Natural killer cell (primary cell): ENCODE data around the gene CIP2A. TPM values are rescaled to one million over a fixed set of nuclear protein-coding genes. Genes with fewer than 3 reads are reported as not detected.

Experiments used
- ATAC-seq, 3 donors: fragments of 150-1000 bp in 2 of 3; fragments of 200-7000 bp in 1 of 3; cut with Tn5 transposase; 1 replicate in 1 of 3; 2 replicates in 2 of 3; pipeline ENCODE4 v1.10.0; 2021; ENCODE audit warnings: mild to moderate bottlenecking in 2 of 3, moderate library complexity in 2 of 3
- DNase-seq, 2 donors: peaks; one replicate each; pipeline versions ENCODE4 v3.0.0 to v3.0.0-alpha.2; 2013 to 2021; ENCODE audit warnings: mixed read lengths in 1 of 2
- H3K27ac ChIP-seq: one replicate; pipeline ENCODE4 v1.5.1; 2013; ENCODE audit warnings: mild to moderate bottlenecking, low read length
- H3K27me3 ChIP-seq: one replicate; pipeline ENCODE4 v1.6.1; 2013; ENCODE audit warnings: low read length; ENCODE audit not compliant: control insufficient read depth, insufficient read depth
- H3K36me3 ChIP-seq: one replicate; pipeline ENCODE4 v1.6.1; 2013; ENCODE audit warnings: low read length; ENCODE audit not compliant: control insufficient read depth, insufficient read depth
- H3K4me1 ChIP-seq: one replicate; pipeline ENCODE4 v1.6.1; 2013; ENCODE audit warnings: low read length; ENCODE audit not compliant: control insufficient read depth, insufficient read depth
- H3K4me3 ChIP-seq: one replicate; pipeline ENCODE4 v1.5.1; 2013; ENCODE audit warnings: low read length
- H3K9me3 ChIP-seq: one replicate; pipeline ENCODE4 v1.6.1; 2013; ENCODE audit warnings: low read length; ENCODE audit not compliant: control insufficient read depth, insufficient read depth
- H3K27ac Mint-ChIP-seq, 2 donors: one replicate each; pipeline ENCODE4 v1.8.0; 2022; ENCODE audit warnings: mild to moderate bottlenecking in 2 of 2, mixed read lengths in 2 of 2, moderate library complexity in 1 of 2
- H3K27me3 Mint-ChIP-seq, 2 donors: one replicate each; pipeline ENCODE4 v1.8.0; 2022; ENCODE audit warnings: low read depth in 2 of 2, mixed read lengths in 2 of 2
- H3K36me3 Mint-ChIP-seq: one replicate; pipeline ENCODE4 v1.8.0; 2022; ENCODE audit warnings: mixed read lengths
- H3K4me1 Mint-ChIP-seq, 2 donors: one replicate each; pipeline ENCODE4 v1.8.0; 2022; ENCODE audit warnings: mixed read lengths in 2 of 2
- H3K4me3 Mint-ChIP-seq: one replicate; pipeline ENCODE4 v1.8.0; 2022; ENCODE audit warnings: mild to moderate bottlenecking, moderate library complexity, mixed read lengths
- H3K9me3 Mint-ChIP-seq, 2 donors: one replicate each; pipeline ENCODE4 v1.8.0; 2022; ENCODE audit warnings: mixed read lengths in 2 of 2
- WGBS: methylation state at CpG from one replicate; pipeline ENCODE4 v1.1.7; 2013; ENCODE audit warnings: missing lambda C conversion rate; ENCODE audit not compliant: insufficient coverage; 5-methylcytosine and 5-hydroxymethylcytosine counted together
- intact Hi-C: fragments of 100-400 bp; cut with micrococcal nuclease; formaldehyde crosslinking; loops from one replicate; pipeline ENCODE4 v1.14.2; 2022
- total RNA-seq, 4 donors: library from RNA; stranded (reverse); fragments of 120-200 nt in 1 of 4; gene quantifications; one replicate each; pipeline versions ENCODE4 v1.2.3 to v1.2.4, GENCODE V29; 2013 to 2022
- TF ChIP-seq, protein P1 (sequence below): fragments of 200-600 bp; IDR thresholded peaks from one replicate; pipeline ENCODE4 v1.8.0; 2022; ENCODE audit warnings: antibody characterized with exemption

The CIP2A gene
- total RNA-seq, 3 donors from 2014 or later (not counting 1 experiment from before 2014, with no cell fraction given), result 3.6 to 8.5 (median 3.6) TPM

DNA sequence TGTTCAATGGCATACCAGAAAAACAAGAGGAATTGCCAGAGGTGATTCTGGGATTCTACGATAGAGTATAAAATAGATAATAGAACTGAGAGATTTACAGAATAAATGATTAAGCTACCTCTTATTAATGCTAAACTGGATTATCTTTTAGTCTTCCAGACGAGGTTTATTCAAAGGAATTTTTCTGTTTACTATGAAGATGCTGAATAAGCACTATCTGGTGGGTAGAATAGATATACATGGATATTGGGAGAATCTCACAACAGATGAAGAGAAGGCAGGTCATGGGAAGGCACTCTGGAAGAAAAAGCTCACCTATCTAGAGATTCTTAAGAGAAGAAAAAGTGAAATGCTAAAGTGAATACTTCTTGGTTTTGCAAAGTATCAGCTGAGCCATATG lies 11.2 kb downstream of the CIP2A start:
- Mint-ChIP-seq H3K4me3 (no peak overlapping the region), H3K27ac (no peak overlapping the region), H3K27me3 (no peaks in the 10 kb centered on the region), H3K4me1 (no peaks in the 10 kb centered on the region), H3K36me3 (no peaks in the 10 kb centered on the region), H3K9me3 (peaks cover 0 to 3% of the 10 kb centered on the region in 2 donors)
- DNase-seq (no peak), ATAC-seq (no peak)
- 100% methylated on average over 2 of the region's 2 CpGs for WGBS
- Histone ChIP-seq H3K9me3 (no peaks in the 10 kb centered on the region), H3K27ac (no peak overlapping the region), H3K36me3 (peaks cover 5% of the 10 kb centered on the region), H3K4me3 (no peak overlapping the region), H3K4me1 (no peaks in the 10 kb centered on the region), H3K27me3 (no peaks in the 10 kb centered on the region)
- intact Hi-C loops, result no loop called here
- TF ChIP-seq, protein P1, sequence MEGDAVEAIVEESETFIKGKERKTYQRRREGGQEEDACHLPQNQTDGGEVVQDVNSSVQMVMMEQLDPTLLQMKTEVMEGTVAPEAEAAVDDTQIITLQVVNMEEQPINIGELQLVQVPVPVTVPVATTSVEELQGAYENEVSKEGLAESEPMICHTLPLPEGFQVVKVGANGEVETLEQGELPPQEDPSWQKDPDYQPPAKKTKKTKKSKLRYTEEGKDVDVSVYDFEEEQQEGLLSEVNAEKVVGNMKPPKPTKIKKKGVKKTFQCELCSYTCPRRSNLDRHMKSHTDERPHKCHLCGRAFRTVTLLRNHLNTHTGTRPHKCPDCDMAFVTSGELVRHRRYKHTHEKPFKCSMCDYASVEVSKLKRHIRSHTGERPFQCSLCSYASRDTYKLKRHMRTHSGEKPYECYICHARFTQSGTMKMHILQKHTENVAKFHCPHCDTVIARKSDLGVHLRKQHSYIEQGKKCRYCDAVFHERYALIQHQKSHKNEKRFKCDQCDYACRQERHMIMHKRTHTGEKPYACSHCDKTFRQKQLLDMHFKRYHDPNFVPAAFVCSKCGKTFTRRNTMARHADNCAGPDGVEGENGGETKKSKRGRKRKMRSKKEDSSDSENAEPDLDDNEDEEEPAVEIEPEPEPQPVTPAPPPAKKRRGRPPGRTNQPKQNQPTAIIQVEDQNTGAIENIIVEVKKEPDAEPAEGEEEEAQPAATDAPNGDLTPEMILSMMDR, result no peak

DNA sequence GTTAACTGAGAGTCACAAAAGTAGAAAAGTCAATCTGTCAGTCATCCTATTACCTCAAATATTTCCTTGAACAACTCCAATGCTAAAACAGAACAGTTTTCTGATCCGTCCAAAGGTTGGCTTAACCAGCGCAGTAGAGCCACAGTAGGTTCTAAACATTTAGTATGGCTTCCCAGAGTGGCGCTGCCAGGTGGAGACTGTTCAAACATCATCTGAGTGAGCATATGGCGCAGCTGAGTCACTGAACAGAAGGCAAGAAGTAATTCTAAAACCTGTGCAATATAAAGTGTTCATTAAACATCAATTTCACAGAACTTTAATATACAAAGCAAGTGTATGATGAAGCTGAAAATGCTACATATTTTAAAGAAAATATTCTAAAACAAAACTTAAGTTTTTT lies 19.9 kb downstream of the CIP2A start:
- H3K27ac Mint-ChIP-seq, result no peak overlapping the region
- H3K36me3 Mint-ChIP-seq, result no peaks in the 10 kb centered on the region
- Histone ChIP-seq H3K4me1 (no peaks in the 10 kb centered on the region), H3K36me3 (no peaks in the 10 kb centered on the region), H3K4me3 (no peak overlapping the region), H3K27ac (no peak overlapping the region), H3K9me3 (no peaks in the 10 kb centered on the region), H3K27me3 (no peaks in the 10 kb centered on the region)
- no peaks in the 10 kb centered on the region for H3K4me1 Mint-ChIP-seq
- intact Hi-C loops, result no loop called here
- no peak for ATAC-seq
- no peak overlapping the region for H3K4me3 Mint-ChIP-seq
- 92% methylated on average over 4 of the region's 4 CpGs for WGBS
- TF ChIP-seq, protein P1, result no peak
- no peaks in the 10 kb centered on the region for H3K27me3 Mint-ChIP-seq
- no peak for DNase-seq
- peaks cover 0 to 3% of the 10 kb centered on the region in 2 donors for H3K9me3 Mint-ChIP-seq

DNA sequence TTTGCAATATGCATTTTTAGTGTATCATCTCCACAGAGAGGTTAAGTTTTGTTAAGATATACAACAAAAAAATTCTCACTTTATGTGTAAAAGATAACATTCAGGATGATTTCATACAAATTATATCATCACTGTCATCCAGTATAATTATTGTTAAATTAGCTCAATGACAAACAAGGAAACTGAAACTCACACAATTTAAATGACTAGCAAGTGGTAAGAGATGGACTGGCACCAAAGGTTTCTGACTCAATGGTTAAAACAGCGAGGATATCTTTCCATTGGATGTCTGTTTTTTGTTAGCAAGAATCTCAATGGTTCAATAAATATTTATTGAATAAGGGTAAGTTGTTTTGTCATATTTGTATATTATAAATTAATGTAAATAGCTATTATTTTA lies 22.6 kb downstream of the CIP2A start:
- Mint-ChIP-seq H3K4me1 (no peaks in the 10 kb centered on the region), H3K36me3 (no peaks in the 10 kb centered on the region), H3K9me3 (no peaks in the 10 kb centered on the region), H3K4me3 (no peak overlapping the region), H3K27me3 (no peaks in the 10 kb centered on the region), H3K27ac (no peak overlapping the region)
- Histone ChIP-seq H3K9me3 (no peaks in the 10 kb centered on the region), H3K4me1 (no peaks in the 10 kb centered on the region), H3K27ac (no peak overlapping the region), H3K27me3 (no peaks in the 10 kb centered on the region), H3K36me3 (no peaks in the 10 kb centered on the region), H3K4me3 (no peak overlapping the region)
- WGBS, result 100% methylated on average over 1 of the region's 1 CpG
- TF ChIP-seq, protein P1, result no peak
- intact Hi-C loops, result no loop called here
- DNase-seq, result no peak
- no peak for ATAC-seq

DNA sequence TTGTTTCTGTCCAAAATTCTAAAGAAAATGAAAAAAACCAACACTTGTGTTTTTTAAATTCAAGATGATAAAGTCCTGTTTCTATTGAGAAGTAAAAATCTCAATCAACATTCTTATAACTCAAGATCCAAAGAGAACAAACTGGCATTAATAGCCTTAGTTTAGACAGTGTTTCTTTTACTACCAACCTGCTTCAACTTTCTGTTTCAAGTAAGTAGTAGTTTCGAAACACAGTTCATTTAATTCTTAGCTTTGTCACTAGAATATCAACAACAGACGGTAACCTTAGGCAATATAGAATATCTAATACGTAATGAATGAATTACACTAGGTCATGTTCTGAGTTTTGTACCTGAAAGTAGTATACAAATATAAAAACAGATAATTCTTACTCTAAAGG lies 23.7 kb downstream of the CIP2A start:
- TF ChIP-seq, protein P1, result no peak
- Histone ChIP-seq H3K27ac (no peak overlapping the region), H3K4me3 (no peak overlapping the region), H3K36me3 (no peaks in the 10 kb centered on the region), H3K4me1 (no peaks in the 10 kb centered on the region), H3K9me3 (no peaks in the 10 kb centered on the region), H3K27me3 (no peaks in the 10 kb centered on the region)
- no peak for DNase-seq
- no peak for ATAC-seq
- Mint-ChIP-seq H3K36me3 (no peaks in the 10 kb centered on the region), H3K9me3 (no peaks in the 10 kb centered on the region), H3K4me3 (no peak overlapping the region), H3K27me3 (no peaks in the 10 kb centered on the region), H3K27ac (no peak overlapping the region), H3K4me1 (no peaks in the 10 kb centered on the region)
- WGBS, result 100% methylated on average over 1 of the region's 3 CpGs
- intact Hi-C loops, result no loop called here
